GM12878 (cell line): Measurements from ENCODE around the gene VASP.

Source experiments
- NBN ChIP-seq: fragments of 450-650 bp; IDR thresholded peaks from 2 replicates; pipeline ENCODE4 v1.6.1; 2016
- TCF12 ChIP-seq: IDR thresholded peaks from 2 replicates; pipeline ENCODE4 v1.6.1; 2011; ENCODE audit warnings: low read depth, mild to moderate bottlenecking, low read length

DNA sequence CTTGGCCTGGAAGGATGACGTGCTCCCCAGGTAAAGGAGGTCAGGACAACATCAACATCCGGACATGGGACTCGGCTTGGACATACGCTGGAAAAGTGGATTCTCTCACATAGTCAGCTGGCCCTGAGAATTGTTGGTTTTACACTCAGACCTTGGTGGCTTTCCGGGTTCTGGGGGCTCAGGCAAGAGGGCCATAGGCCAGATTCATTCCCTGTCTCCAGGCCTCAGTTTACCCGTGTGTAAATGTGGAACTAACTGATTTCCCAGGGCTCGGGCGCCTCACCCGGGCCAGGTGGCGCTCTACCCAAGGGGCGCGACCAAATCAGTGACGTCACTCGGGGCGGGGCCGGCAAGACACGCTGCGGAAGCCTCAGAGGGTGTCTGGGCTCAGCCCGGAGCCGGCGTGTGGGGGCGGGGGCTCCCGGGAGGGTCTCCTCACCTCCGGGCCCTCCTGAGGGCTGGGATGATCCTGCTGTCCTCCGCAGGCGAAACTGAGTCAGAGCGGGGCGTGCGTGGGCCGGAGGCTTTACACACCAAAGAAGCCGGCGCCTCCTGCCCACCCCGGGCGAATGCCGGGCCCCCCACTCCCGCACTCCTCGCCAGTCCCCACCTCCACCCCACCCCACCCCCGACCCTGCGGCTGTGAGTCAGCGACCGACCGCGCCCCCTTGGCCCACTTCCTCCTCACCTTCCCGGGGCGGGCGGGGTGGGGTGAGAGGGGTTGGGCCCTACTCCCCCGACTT lies 862 bp upstream of the VASP start:
- TF ChIP-seq NBN (peak; percentile 99), TCF12 (0 out of 2 replicates have a peak, but pooled peaks have one; percentile 36)
